Measurements from ENCODE around the gene ASAH2B. TPM values are rescaled to one million over a fixed set of nuclear protein-coding genes. Genes with fewer than 3 reads are reported as not detected.

ASAH2B gene
- total and polyA plus RNA-seq, 2 of the 13 experiments (the other 11 are each of a cell fraction or from before 2014, with no cell fraction given), result 4.2 to 4.6 TPM

- FAIRE-seq, result no peak
- ATAC-seq, result peak; percentile 19; the same call in 2 of the 3 replicates
- Histone ChIP-seq H3K27me3 (ENCODE audit: control insufficient read depth in 1 of 2, insufficient read depth in 2 of 2, low read length in 2 of 2) (no peaks in the 10 kb centered on the region), H3K27ac (ENCODE audit: extremely low read length, insufficient read depth, low read length) (no peak overlapping the region), H3K4me3 (replicated peaks in 1 of 3; ENCODE audit: insufficient read depth in 1 of 3, low read depth in 2 of 3, low read length in 3 of 3) (no peak overlapping the region), H3K4me2 (ENCODE audit: low read depth, low read length) (no peak overlapping the region), H3K9me3 (ENCODE audit: low read length) (no peaks in the 10 kb centered on the region), H3K79me2 (ENCODE audit: insufficient read depth, low read length) (no peaks in the 10 kb centered on the region), H3K9ac (ENCODE audit: insufficient read depth, low read depth, low read length) (no peak overlapping the region), H4K20me1 (ENCODE audit: insufficient read depth, low read length) (no peaks in the 10 kb centered on the region), H3K4me1 (ENCODE audit: insufficient read depth, low read length) (peaks cover 10% of the 10 kb centered on the region), H2AFZ (ENCODE audit: low read length) (no peak overlapping the region), H3K36me3 (replicated peaks in 1 of 2; ENCODE audit: control insufficient read depth in 1 of 2, insufficient read depth in 2 of 2, low read length in 2 of 2) (no peaks in the 10 kb centered on the region)
- intact Hi-C loops (cut with micrococcal nuclease; ENCODE audit: unreplicated experiment) (loop anchor here (10.0 kb wide), 1 partner anchor 197 kb away; no protein-coding TSS in a partner anchor), in situ Hi-C loops (cut with HindIII; ENCODE audit: extremely low pct_ligation_motif_present, low pct_unique_long_range_greater_than_20kb) (no loop called here)
- 84% methylated on average over 3 of the region's 3 CpGs for WGBS (ENCODE audit: low lambda C conversion rate)
- DNase-seq (ENCODE audit: low spot score), result no peak
- TF ChIP-seq U2AF1 (optimal IDR thresholded peaks at IDR 0.05; ENCODE audit: low read depth, low read length) (no peak), ZNF678 (CRISPR knock-in tag; IDR thresholded peaks at IDR 0.05) (no peak), ZNF33B (CRISPR knock-in tag; IDR thresholded peaks at IDR 0.05) (no peak), TAF1 (CRISPR knock-in tag; IDR thresholded peaks at IDR 0.05) (no peak), USF2 (IDR thresholded peaks at IDR 0.05; ENCODE audit: low read depth, low read length) (no peak), USF2 (CRISPR knock-in tag; IDR thresholded peaks at IDR 0.05; ENCODE audit: borderline replicate concordance) (no peak), ZMYM2 (CRISPR knock-in tag; IDR thresholded peaks at IDR 0.05) (no peak)
- TF ChIP-seq, protein P1, sequence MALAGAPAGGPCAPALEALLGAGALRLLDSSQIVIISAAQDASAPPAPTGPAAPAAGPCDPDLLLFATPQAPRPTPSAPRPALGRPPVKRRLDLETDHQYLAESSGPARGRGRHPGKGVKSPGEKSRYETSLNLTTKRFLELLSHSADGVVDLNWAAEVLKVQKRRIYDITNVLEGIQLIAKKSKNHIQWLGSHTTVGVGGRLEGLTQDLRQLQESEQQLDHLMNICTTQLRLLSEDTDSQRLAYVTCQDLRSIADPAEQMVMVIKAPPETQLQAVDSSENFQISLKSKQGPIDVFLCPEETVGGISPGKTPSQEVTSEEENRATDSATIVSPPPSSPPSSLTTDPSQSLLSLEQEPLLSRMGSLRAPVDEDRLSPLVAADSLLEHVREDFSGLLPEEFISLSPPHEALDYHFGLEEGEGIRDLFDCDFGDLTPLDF (CRISPR knock-in tag; IDR thresholded peaks at IDR 0.05), result no peak
- BruUV-seq (replicated peaks), result no TSS peak
- CTCF ChIA-PET (ENCODE audit: low intra/inter-chr PET ratio, low total read pairs), result no interaction called here
- POLR2A ChIA-PET, result no interaction called here
These were observed 58.6 kb downstream of the ASAH2B start for GRCh38 chr10:50798297-50798696.

Measured in HepG2 (cell line).